CD14-positive monocyte (primary cell): ENCODE data around the gene DSG3. TPM values are rescaled to one million over a fixed set of nuclear protein-coding genes. Genes with fewer than 3 reads are reported as not detected.

ENCODE experiments used
- DNase-seq, 3 donors: peaks; one replicate each; pipeline ENCODE4 v3.0.0-alpha.2; 2011 to 2022
- H2AFZ ChIP-seq: 2 replicates; pipeline ENCODE4 v1.6.0; 2012; ENCODE audit warnings: mild to moderate bottlenecking, low read depth, low read length, inconsistent platforms; ENCODE audit not compliant: insufficient read depth, poor library complexity, severe bottlenecking
- H3K27ac ChIP-seq, 2 donors: 1 replicate in 1 of 2; 2 replicates in 1 of 2; pipeline ENCODE4 v1.5.1; 2012 to 2013; ENCODE audit warnings: low read length in 2 of 2, control low read depth in 1 of 2, inconsistent platforms in 1 of 2, low read depth in 1 of 2, mild to moderate bottlenecking in 1 of 2
- H3K27me3 ChIP-seq, 2 donors: one replicate each; pipeline versions ENCODE4 v1.6.0 to v1.6.1; 2011 to 2013; ENCODE audit warnings: low read length in 2 of 2; ENCODE audit not compliant: control insufficient read depth in 2 of 2, insufficient read depth in 2 of 2
- H3K36me3 ChIP-seq, 2 donors: replicated peaks in 1 of 2; 1 replicate in 1 of 2; 2 replicates in 1 of 2; pipeline versions ENCODE4 v1.5.1 to v1.6.1; 2012 to 2013; ENCODE audit warnings: low read length in 2 of 2, control low read depth in 1 of 2, inconsistent platforms in 1 of 2, mild to moderate bottlenecking in 1 of 2; ENCODE audit not compliant: insufficient read depth in 2 of 2, control insufficient read depth in 1 of 2
- H3K4me1 ChIP-seq, 2 donors: 1 replicate in 1 of 2; 2 replicates in 1 of 2; pipeline versions ENCODE4 v1.5.1 to v1.6.1; 2012 to 2013; ENCODE audit warnings: low read length in 2 of 2, control low read depth in 1 of 2, inconsistent platforms in 1 of 2, mild to moderate bottlenecking in 1 of 2, moderate library complexity in 1 of 2; ENCODE audit not compliant: insufficient read depth in 2 of 2, control insufficient read depth in 1 of 2
- H3K4me2 ChIP-seq: replicated peaks from 2 replicates; pipeline ENCODE3; 2012; ENCODE audit warnings: low read length, moderate library complexity, mild to moderate bottlenecking; ENCODE audit not compliant: poor library complexity, severe bottlenecking; ENCODE audit errors: extremely low read depth
- H3K4me3 ChIP-seq, 3 experiments: fragments of 200-600 bp in 1 of 3; sonication (generic) in 1 of 3; replicated peaks in 1 of 3; 1 replicate in 2 of 3; 2 replicates in 1 of 3; pipeline ENCODE4 v1.5.1; 2011 to 2013; ENCODE audit warnings: low read length in 3 of 3, mild to moderate bottlenecking in 3 of 3, control low read depth in 2 of 3, low read depth in 2 of 3, inconsistent platforms in 1 of 3, moderate library complexity in 1 of 3
- H3K79me2 ChIP-seq: 2 replicates; pipeline ENCODE4 v1.6.0; 2012; ENCODE audit warnings: mild to moderate bottlenecking, control low read depth, inconsistent platforms, low read length, moderate library complexity; ENCODE audit not compliant: insufficient read depth
- H3K9ac ChIP-seq: 2 replicates; pipeline ENCODE4 v1.6.0; 2017; ENCODE audit warnings: low read length, mild to moderate bottlenecking; ENCODE audit not compliant: insufficient read depth, poor library complexity, severe bottlenecking
- H3K9me3 ChIP-seq, 2 donors: replicated peaks in 1 of 2; 1 replicate in 1 of 2; 2 replicates in 1 of 2; pipeline versions ENCODE4 v1.5.1 to v1.6.1; 2012 to 2013; ENCODE audit warnings: low read length in 2 of 2, control low read depth in 1 of 2; ENCODE audit not compliant: control insufficient read depth in 1 of 2, insufficient read depth in 1 of 2
- H4K20me1 ChIP-seq: 2 replicates; pipeline ENCODE4 v1.6.0; 2012; ENCODE audit warnings: mild to moderate bottlenecking, low read length, control low read depth, moderate library complexity; ENCODE audit not compliant: insufficient read depth
- H3K27ac Mint-ChIP-seq, 7 donors: one replicate each; pipeline ENCODE4 v1.8.0; 2020; ENCODE audit warnings: mild to moderate bottlenecking in 7 of 7, mixed read lengths in 7 of 7, moderate library complexity in 6 of 7, inconsistent platforms in 2 of 7
- H3K27me3 Mint-ChIP-seq, 3 donors: one replicate each; pipeline ENCODE4 v1.8.0; 2021 to 2022; ENCODE audit warnings: low read depth in 3 of 3, mild to moderate bottlenecking in 3 of 3, mixed read lengths in 3 of 3, moderate library complexity in 3 of 3, inconsistent platforms in 1 of 3
- H3K36me3 Mint-ChIP-seq, 2 donors: one replicate each; pipeline ENCODE4 v1.8.0; 2020; ENCODE audit warnings: mixed read lengths in 2 of 2, inconsistent platforms in 1 of 2, mild to moderate bottlenecking in 1 of 2
- H3K4me1 Mint-ChIP-seq: one replicate; pipeline ENCODE4 v1.8.0; 2020; ENCODE audit warnings: mild to moderate bottlenecking, mixed read lengths
- H3K4me3 Mint-ChIP-seq, 2 donors: one replicate each; pipeline ENCODE4 v1.8.0; 2020; ENCODE audit warnings: mild to moderate bottlenecking in 2 of 2, mixed read lengths in 2 of 2, moderate library complexity in 1 of 2
- H3K9me3 Mint-ChIP-seq, 7 donors: one replicate each; pipeline ENCODE4 v1.8.0; 2020 to 2022; ENCODE audit warnings: mixed read lengths in 7 of 7, mild to moderate bottlenecking in 6 of 7, moderate library complexity in 6 of 7, inconsistent platforms in 2 of 7
- CTCF ChIP-seq: fragments of 200-600 bp; IDR thresholded peaks from one replicate; pipeline ENCODE4 v1.8.0; 2022; ENCODE audit warnings: antibody characterized with exemption, mild to moderate bottlenecking
- WGBS: methylation state at CpG from one replicate; pipeline ENCODE4 v1.1.5; 2013; ENCODE audit warnings: missing lambda C conversion rate; ENCODE audit not compliant: insufficient coverage; 5-methylcytosine and 5-hydroxymethylcytosine counted together
- intact Hi-C, 2 donors: fragments of 100-400 bp; cut with micrococcal nuclease; formaldehyde crosslinking; loops; one replicate each; pipeline versions ENCODE4 v1.15.0 to v1.15.1; 2023
- polyA plus RNA-seq, 3 donors: library from polyadenylated mRNA; depleted of rRNA in 1 of 3; unstranded in 2 of 3; stranded (reverse) in 1 of 3; fragments of 300-500 nt in 2 of 3; fragments of >200 nt in 1 of 3; fragmentation: Illumina TruSeq in 2 of 3; gene quantifications; 1 replicate in 2 of 3; 2 replicates in 1 of 3; pipeline ENCODE4 v1.2.3, GENCODE V29; 2012 to 2021

DSG3 gene
- polyA plus RNA-seq, 3 donors, result not detected

- Mint-ChIP-seq H3K27ac (no peak overlapping the region), H3K9me3 (no peaks in the 10 kb centered on the region), H3K27me3 (peaks cover 0 to 2% (median 0%) of the 10 kb centered on the region in 3 donors), H3K4me1 (no peaks in the 10 kb centered on the region), H3K4me3 (no peak overlapping the region), H3K36me3 (no peaks in the 10 kb centered on the region)
- Histone ChIP-seq H3K36me3 (no peaks in the 10 kb centered on the region), H3K4me3 (no peak overlapping the region), H4K20me1 (no peaks in the 10 kb centered on the region), H3K9ac (no peak overlapping the region), H3K9me3 (no peaks in the 10 kb centered on the region), H3K4me2 (no peak overlapping the region), H3K27ac (no peak overlapping the region), H2AFZ (no peak overlapping the region), H3K79me2 (no peaks in the 10 kb centered on the region), H3K4me1 (no peaks in the 10 kb centered on the region), H3K27me3 (no peaks in the 10 kb centered on the region)
- intact Hi-C loops, result loop anchor here in 1 of 2 donors (10.0 kb wide), 1 partner anchor 77 kb away; no protein-coding TSS in a partner anchor
- WGBS, result no CpG with 5 or more reads among the region's 6 CpGs
- TF ChIP-seq CTCF, result no peak
- DNase-seq, result no peak
Measured at GRCh38 chr18:31401156-31402025, 46.1 kb upstream of the DSG3 start.

GRCh38 chr18:31402026-31402373 lies 45.5 kb upstream of the DSG3 start:
- Mint-ChIP-seq H3K9me3 (no peaks in the 10 kb centered on the region), H3K4me1 (no peaks in the 10 kb centered on the region), H3K27me3 (peaks cover 0 to 2% (median 0%) of the 10 kb centered on the region in 3 donors), H3K27ac (no peak overlapping the region), H3K4me3 (no peak overlapping the region), H3K36me3 (no peaks in the 10 kb centered on the region)
- no peaks in the 10 kb centered on the region for H3K36me3 ChIP-seq
- H3K9ac ChIP-seq, result no peak overlapping the region
- H3K27ac ChIP-seq, result no peak overlapping the region
- H4K20me1 ChIP-seq, result no peaks in the 10 kb centered on the region
- no peak overlapping the region for H3K4me3 ChIP-seq
- TF ChIP-seq CTCF, result no peak
- H3K79me2 ChIP-seq, result no peaks in the 10 kb centered on the region
- H3K4me1 ChIP-seq, result no peaks in the 10 kb centered on the region
- H3K9me3 ChIP-seq, result no peaks in the 10 kb centered on the region
- intact Hi-C loops, result loop anchor here in 1 of 2 donors (10.0 kb wide), 1 partner anchor 77 kb away; no protein-coding TSS in a partner anchor
- no peak overlapping the region for H2AFZ ChIP-seq
- H3K4me2 ChIP-seq, result no peak overlapping the region
- H3K27me3 ChIP-seq, result no peaks in the 10 kb centered on the region
- DNase-seq, result no peak
